GM10248 (cell line): ENCODE data around the gene ATP5MC2.
"Not testable (repeated sequence)": the region's sequence is repeated elsewhere in the genome, so short reads cannot be mapped to it uniquely, and the experiment has no call there.

Experiments
- CTCF ChIA-PET: fragments of 300-600 bp; sonication (Branson Sonifier 250); formaldehyde crosslinking; extraction: SDS; loops from one replicate; lab custom pipeline; 2021; ENCODE audit warnings: antibody characterized with exemption; lab: Yijun Ruan, JAX
- POLR2A ChIA-PET: fragments of 350-650 bp; sonication (Branson Sonifier 250); formaldehyde crosslinking; extraction: SDS; loops from one replicate; lab custom pipeline; 2020; ENCODE audit warnings: antibody characterized with exemption; lab: Yijun Ruan, JAX
- DNase-seq: peaks from one replicate; pipeline ENCODE4 v3.0.0; 2012; ENCODE audit errors: extremely low spot score
- CTCF ChIP-seq: IDR thresholded peaks from 2 replicates; pipeline ENCODE4 v1.5.1; 2012; ENCODE audit warnings: mild to moderate bottlenecking, low read depth; ENCODE audit errors: extremely low read depth, missing control alignments, control extremely low read depth

The ATP5MC2 gene

GRCh38 chr12:53651737-53652136 is 24.1 kb downstream of the ATP5MC2 start:
- TF ChIP-seq CTCF, result no peak
- CTCF ChIA-PET, result interaction anchor here (0.7 to 2.4 kb wide), 3 partner anchors 9 to 108 kb away, joined by 4 to 7 read pairs (median 5); partner anchors contain the start of gene ATP5MC2
- POLR2A ChIA-PET, result no interaction called here
- DNase-seq, result no peak

- CTCF ChIA-PET, result interaction anchor here (0.9 kb wide), 1 partner anchor 29 kb away, joined by 3 read pairs; the partner anchor contains the start of gene ATP5MC2
- POLR2A ChIA-PET, DNase-seq: not testable (repeated sequence)
Measured at GRCh38 chr12:53646300-53646699, 29.6 kb downstream of the ATP5MC2 start.

- no peak for DNase-seq
- CTCF ChIA-PET, result no interaction called here
- POLR2A ChIA-PET, result no interaction called here
- TF ChIP-seq CTCF, result no peak
Measured at GRCh38 chr12:53645165-53645564, 30.7 kb downstream of the ATP5MC2 start.

GRCh38 chr12:53644133-53644532 is 31.8 kb downstream of the ATP5MC2 start:
- no peak for TF ChIP-seq CTCF
- POLR2A ChIA-PET, result no interaction called here
- DNase-seq, result no peak
- CTCF ChIA-PET, result interaction anchor here (1.3 to 1.4 kb wide), 2 partner anchors 27 to 30 kb away, joined by 3 read pairs; no protein-coding TSS in a partner anchor

- no peak for TF ChIP-seq CTCF
- no peak for DNase-seq
- ChIA-PET POLR2A (no interaction called here), CTCF (interaction anchor here (1.0 to 2.0 kb wide), 6 partner anchors 8 to 101 kb away, joined by 3 to 8 read pairs (median 3); partner anchors contain the start of gene ATP5MC2)
Measured at GRCh38 chr12:53643232-53643979, 32.5 kb downstream of the ATP5MC2 start.

GRCh38 chr12:53638057-53638456 is 37.8 kb downstream of the ATP5MC2 start:
- no peak for DNase-seq
- CTCF ChIA-PET, result interaction anchor here (1.6 kb wide), 1 partner anchor 38 kb away, joined by 6 read pairs; the partner anchor contains the start of gene ATP5MC2
- TF ChIP-seq CTCF, result no peak
- POLR2A ChIA-PET, result no interaction called here

GRCh38 chr12:53636641-53637040 is 39.2 kb downstream of the ATP5MC2 start:
- DNase-seq, result no peak
- TF ChIP-seq CTCF, result no peak
- POLR2A ChIA-PET, result no interaction called here
- CTCF ChIA-PET, result interaction anchor here (1.6 kb wide), 1 partner anchor 39 kb away, joined by 6 read pairs; the partner anchor contains the start of gene ATP5MC2

GRCh38 chr12:53635708-53636107 is 40.2 kb downstream of the ATP5MC2 start:
- DNase-seq, POLR2A ChIA-PET: not testable (repeated sequence)
- CTCF ChIA-PET, result interaction anchor here (1.4 to 1.9 kb wide), 2 partner anchors 12 to 40 kb away, joined by 3 to 6 read pairs; partner anchors contain the start of gene ATP5MC2
